ENCODE measurements around the gene DYNC1I1. TPM values are rescaled to one million over a fixed set of nuclear protein-coding genes. Genes with fewer than 3 reads are reported as not detected.

The DYNC1I1 gene
- total RNA-seq, 1 experiment from 2014 or later: 3.2 TPM

- Histone ChIP-seq H4K91ac (ENCODE audit: insufficient read length, low read depth, low read length) (no peak overlapping the region), H2AK5ac (ENCODE audit: insufficient read length, low read length) (no peak overlapping the region), H2BK5ac (ENCODE audit: insufficient read length, low read length) (no peak overlapping the region), H2AFZ (ENCODE audit: low read length) (no peak overlapping the region), H4K5ac (ENCODE audit: insufficient read length, low read depth, low read length) (no peak overlapping the region), H3K9ac (ENCODE audit: extremely low read depth, insufficient read length, low read length) (no peak overlapping the region), H3K18ac (ENCODE audit: insufficient read length, low read depth, low read length) (no peak overlapping the region), H2BK20ac (ENCODE audit: low read depth, low read length, poor library complexity, severe bottlenecking) (no peak overlapping the region), H4K8ac (replicated peaks; ENCODE audit: insufficient read length, low read depth, low read length) (no peak overlapping the region), H2BK12ac (ENCODE audit: insufficient read length, low read depth, low read length) (no peak overlapping the region), H3K9me3 (ENCODE audit: control insufficient read depth, low read depth, low read length) (no peaks in the 10 kb centered on the region), H3K4ac (ENCODE audit: low read depth, low read length) (no peak overlapping the region), H3K23me2 (ENCODE audit: insufficient read length, low read depth, low read length, poor library complexity, severe bottlenecking) (no peaks in the 10 kb centered on the region), H3K56ac (ENCODE audit: insufficient read length, low read depth, low read length) (no peak overlapping the region), H4K20me1 (ENCODE audit: control insufficient read depth, insufficient read depth, insufficient read length) (no peaks in the 10 kb centered on the region), H2BK120ac (ENCODE audit: low read depth, low read length, poor library complexity, severe bottlenecking) (no peak overlapping the region), H3K14ac (ENCODE audit: insufficient read depth, low read length) (no peak overlapping the region), H3K27ac (ENCODE audit: insufficient read length, low read depth, low read length) (no peak overlapping the region), H3T11ph (ENCODE audit: low read length) (no peak overlapping the region), H3K79me1 (ENCODE audit: insufficient read depth, low read depth, low read length, poor library complexity, severe bottlenecking) (no peaks in the 10 kb centered on the region), H2BK15ac (ENCODE audit: low read depth, low read length) (no peak overlapping the region), H3K23ac (ENCODE audit: insufficient read length, low read depth, low read length) (no peak overlapping the region), H3K79me2 (ENCODE audit: insufficient read depth, low read length) (no peaks in the 10 kb centered on the region), H3K4me2 (ENCODE audit: insufficient read depth, insufficient read length, low read length) (no peak overlapping the region), H3K27me3 (ENCODE audit: insufficient read depth, low read length) (no peaks in the 10 kb centered on the region), H3K4me1 (ENCODE audit: insufficient read depth, low read length) (no peaks in the 10 kb centered on the region)
- H3K9me3 Mint-ChIP-seq: no peaks in the 10 kb centered on the region
- no peak overlapping the region for H3K4me3 Mint-ChIP-seq
- WGBS (ENCODE audit: extremely low coverage, insufficient read length, low lambda C conversion rate): no CpG with 5 or more reads among the region's 6 CpGs
- H3K27ac Mint-ChIP-seq: no peak overlapping the region
- peaks cover 30 to 43% of the 10 kb centered on the region in 2 experiments for H3K4me1 Mint-ChIP-seq
- DNase-seq: no peak
- H3K36me3 Mint-ChIP-seq (ENCODE audit: insufficient read depth in 1 of 3, low read depth in 3 of 3): peaks cover 8 to 20% (median 19%) of the 10 kb centered on the region in 3 experiments; a peak in 5 of 7 replicates
- no peaks in the 10 kb centered on the region for H3K27me3 Mint-ChIP-seq (ENCODE audit: low read depth)
- TF ChIP-seq CTCF (conservative IDR thresholded peaks at IDR 0.05): 0 out of 3 replicates have a peak, but pooled peaks have one; percentile 13
Measured at GRCh38 chr7:96121752-96122151, 349.4 kb downstream of the DYNC1I1 start.
